ENCODE results near the gene SEC24D.

SEC24D gene

GRCh38 chr4:118849867-118850487 lies 14.1 kb upstream of the SEC24D start:
- Mint-ChIP-seq H3K9me3 (no peaks in the 10 kb centered on the region), H3K4me1 (peaks cover 36% of the 10 kb centered on the region), H3K27ac (peak overlapping the region; percentile 90), H3K27me3 (peaks cover 3% of the 10 kb centered on the region), H3K36me3 (peaks cover 6% of the 10 kb centered on the region), H3K4me3 (peak overlapping the region; percentile 91)

- Mint-ChIP-seq H3K9me3 (no peaks in the 10 kb centered on the region), H3K27me3 (peaks cover 3% of the 10 kb centered on the region), H3K4me1 (peaks cover 33% of the 10 kb centered on the region), H3K27ac (no peak overlapping the region), H3K36me3 (peaks cover 6% of the 10 kb centered on the region), H3K4me3 (no peak overlapping the region)
Measured at GRCh38 chr4:118848901-118849300, 13.0 kb upstream of the SEC24D start.

- Mint-ChIP-seq H3K27me3 (peaks cover 3% of the 10 kb centered on the region), H3K4me3 (no peak overlapping the region), H3K9me3 (no peaks in the 10 kb centered on the region), H3K36me3 (peaks cover 6% of the 10 kb centered on the region), H3K27ac (no peak overlapping the region), H3K4me1 (peaks cover 26% of the 10 kb centered on the region)
Measured at GRCh38 chr4:118848242-118848641, 12.3 kb upstream of the SEC24D start.

DNA sequence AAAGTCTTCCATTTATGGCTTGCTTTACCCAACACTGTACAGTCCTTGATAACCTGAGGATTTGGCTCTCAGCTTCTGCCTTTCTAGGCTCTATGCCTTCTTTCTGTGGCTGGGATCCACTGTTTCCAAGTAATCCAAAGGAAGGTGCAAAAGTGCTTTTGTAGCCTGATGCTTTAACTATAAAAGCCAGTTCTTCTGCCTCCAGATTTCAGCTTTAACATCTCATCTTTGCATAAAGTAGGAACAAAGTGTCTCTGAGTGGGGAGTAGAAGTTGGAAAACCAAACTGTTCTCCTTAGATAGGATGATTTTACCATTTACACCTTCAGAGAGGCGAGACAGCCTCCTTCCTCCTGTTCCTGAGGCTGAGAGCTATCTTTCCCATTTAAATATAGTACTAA lies 11.1 kb upstream of the SEC24D start:
- no peak overlapping the region for H3K27ac Mint-ChIP-seq
- H3K27me3 Mint-ChIP-seq, result peaks cover 3% of the 10 kb centered on the region
- H3K9me3 Mint-ChIP-seq, result no peaks in the 10 kb centered on the region
- peaks cover 25% of the 10 kb centered on the region for H3K4me1 Mint-ChIP-seq
- H3K36me3 Mint-ChIP-seq, result peaks cover under 1% of the 10 kb centered on the region
- H3K4me3 Mint-ChIP-seq, result no peak overlapping the region

GRCh38 chr4:118845552-118846050 lies 9.7 kb upstream of the SEC24D start:
- Mint-ChIP-seq H3K27me3 (peaks cover 3% of the 10 kb centered on the region), H3K27ac (no peak overlapping the region), H3K36me3 (no peaks in the 10 kb centered on the region), H3K4me3 (no peak overlapping the region), H3K9me3 (no peaks in the 10 kb centered on the region), H3K4me1 (peaks cover 20% of the 10 kb centered on the region)

GRCh38 chr4:118843237-118843636 lies 7.3 kb upstream of the SEC24D start:
- Mint-ChIP-seq H3K27me3 (peaks cover 3% of the 10 kb centered on the region), H3K4me3 (no peak overlapping the region), H3K36me3 (no peaks in the 10 kb centered on the region), H3K27ac (no peak overlapping the region), H3K9me3 (no peaks in the 10 kb centered on the region), H3K4me1 (peaks cover 11% of the 10 kb centered on the region)

- no peaks in the 10 kb centered on the region for H3K36me3 Mint-ChIP-seq
- H3K4me1 Mint-ChIP-seq, result peaks cover 11% of the 10 kb centered on the region
- no peak overlapping the region for H3K4me3 Mint-ChIP-seq
- no peaks in the 10 kb centered on the region for H3K27me3 Mint-ChIP-seq
- H3K27ac Mint-ChIP-seq, result no peak overlapping the region
- no peaks in the 10 kb centered on the region for H3K9me3 Mint-ChIP-seq
Measured at GRCh38 chr4:118842055-118842454, 6.1 kb upstream of the SEC24D start.

DNA sequence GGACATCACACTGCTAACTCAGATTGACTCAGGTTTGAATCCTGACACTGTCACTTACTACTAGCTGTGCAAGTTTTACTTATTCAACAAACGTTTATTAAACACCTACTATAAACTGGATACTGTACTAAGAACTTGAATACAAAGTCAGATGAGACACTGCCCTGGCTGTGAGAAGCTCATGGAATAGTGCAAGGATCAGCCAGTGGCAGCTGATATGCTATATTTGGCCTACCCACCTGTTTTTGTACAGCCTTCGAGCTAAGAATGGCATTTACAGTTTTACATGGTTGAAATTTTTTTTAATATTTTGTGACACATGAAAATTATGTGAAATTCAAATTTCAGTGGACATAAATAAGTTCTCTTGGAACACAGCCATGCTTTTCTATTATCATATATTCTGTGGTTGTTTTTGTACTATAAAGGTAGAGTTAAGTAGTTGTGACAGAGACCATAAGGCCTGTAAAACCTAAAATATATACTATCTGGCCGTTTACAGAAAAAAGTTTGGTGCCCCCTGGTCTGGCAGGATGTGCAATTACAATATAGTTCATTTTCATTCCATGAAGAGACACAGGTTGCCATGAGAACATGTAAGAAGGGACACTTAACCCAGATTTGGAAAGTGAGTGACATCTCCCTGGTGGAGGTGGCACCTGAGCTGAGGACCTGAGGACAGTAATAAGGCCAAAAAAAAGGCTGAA lies 3.4 kb upstream of the SEC24D start:
- H3K9me3 Mint-ChIP-seq, result no peaks in the 10 kb centered on the region
- H3K4me1 Mint-ChIP-seq, result peaks cover 22% of the 10 kb centered on the region
- H3K27ac Mint-ChIP-seq, result no peak overlapping the region
- no peaks in the 10 kb centered on the region for H3K27me3 Mint-ChIP-seq
- no peaks in the 10 kb centered on the region for H3K36me3 Mint-ChIP-seq
- no peak overlapping the region for H3K4me3 Mint-ChIP-seq

DNA sequence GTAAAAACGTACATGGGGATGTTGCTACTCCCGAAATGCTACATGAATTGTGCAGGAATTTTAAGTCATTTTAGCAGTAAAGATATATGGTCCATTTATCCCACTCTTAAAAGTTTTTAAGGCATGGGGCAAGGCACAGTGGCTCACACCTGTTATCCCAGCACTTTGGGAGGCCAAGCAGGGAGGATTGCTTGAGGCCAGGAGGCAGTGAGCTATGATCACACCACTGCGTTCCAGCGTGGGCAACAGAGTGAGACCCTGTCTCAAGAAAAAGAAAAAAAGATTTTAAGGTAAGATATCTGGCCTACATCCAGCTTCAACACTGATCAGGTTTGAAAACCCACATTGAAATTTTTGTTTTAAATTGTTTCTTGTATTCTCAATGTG lies 1.2 kb upstream of the SEC24D start:
- H3K27ac Mint-ChIP-seq, result no peak overlapping the region
- H3K27me3 Mint-ChIP-seq, result no peaks in the 10 kb centered on the region
- H3K9me3 Mint-ChIP-seq, result no peaks in the 10 kb centered on the region
- peaks cover 4% of the 10 kb centered on the region for H3K36me3 Mint-ChIP-seq
- peaks cover 24% of the 10 kb centered on the region for H3K4me1 Mint-ChIP-seq
- peak overlapping the region; percentile 99 for H3K4me3 Mint-ChIP-seq

- peak overlapping the region; percentile 100 for H3K27ac Mint-ChIP-seq
- H3K4me3 Mint-ChIP-seq, result peak overlapping the region; percentile 99
- no peaks in the 10 kb centered on the region for H3K9me3 Mint-ChIP-seq
- peaks cover 20% of the 10 kb centered on the region for H3K4me1 Mint-ChIP-seq
- no peaks in the 10 kb centered on the region for H3K27me3 Mint-ChIP-seq
- peaks cover 8% of the 10 kb centered on the region for H3K36me3 Mint-ChIP-seq
Measured at GRCh38 chr4:118836301-118837120, 585 bp upstream of the SEC24D start.

- peak overlapping the region; percentile 99 for H3K4me3 Mint-ChIP-seq
- peaks cover 11% of the 10 kb centered on the region for H3K36me3 Mint-ChIP-seq
- H3K27ac Mint-ChIP-seq, result peak overlapping the region; percentile 82
- no peaks in the 10 kb centered on the region for H3K27me3 Mint-ChIP-seq
- no peaks in the 10 kb centered on the region for H3K9me3 Mint-ChIP-seq
- peaks cover 24% of the 10 kb centered on the region for H3K4me1 Mint-ChIP-seq
Measured at GRCh38 chr4:118834960-118835569, 861 bp downstream of the SEC24D start.

GRCh38 chr4:118834070-118834469 lies 1.9 kb downstream of the SEC24D start:
- Mint-ChIP-seq H3K4me1 (peaks cover 25% of the 10 kb centered on the region), H3K27ac (no peak overlapping the region), H3K4me3 (peak overlapping the region; percentile 34), H3K9me3 (no peaks in the 10 kb centered on the region), H3K36me3 (peaks cover 13% of the 10 kb centered on the region), H3K27me3 (no peaks in the 10 kb centered on the region)

DNA sequence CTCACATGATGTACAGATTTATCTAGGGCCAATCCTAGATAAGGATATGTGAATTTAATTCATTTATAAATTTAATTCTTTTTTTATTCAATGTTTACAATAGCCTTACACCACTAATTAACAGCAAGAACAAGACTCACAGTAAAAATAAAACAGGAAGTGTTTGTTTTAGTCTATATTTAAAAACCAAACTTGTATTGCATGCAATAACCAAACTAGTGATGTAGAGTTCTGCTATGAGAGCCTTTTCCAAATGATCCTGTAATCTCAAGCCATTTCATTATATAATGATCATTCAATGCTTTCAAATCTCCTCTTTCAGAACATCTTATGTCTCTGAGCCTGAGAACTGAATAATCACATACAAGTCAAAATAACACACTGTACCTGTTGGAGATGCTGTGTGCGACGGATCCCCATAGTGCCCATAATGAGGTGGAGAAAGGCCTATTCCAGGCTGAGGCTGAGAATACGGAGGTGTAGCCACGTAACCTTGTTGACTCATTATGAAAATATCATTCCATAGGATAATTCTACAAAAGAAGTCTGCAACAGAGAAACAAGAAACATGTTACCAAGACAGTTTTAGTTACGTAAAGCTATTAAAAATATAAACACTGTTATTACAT lies 2.6 kb downstream of the SEC24D start:
- Mint-ChIP-seq H3K36me3 (peaks cover 17% of the 10 kb centered on the region), H3K27ac (no peak overlapping the region), H3K4me1 (peaks cover 29% of the 10 kb centered on the region), H3K9me3 (no peaks in the 10 kb centered on the region), H3K4me3 (no peak overlapping the region), H3K27me3 (no peaks in the 10 kb centered on the region)

DNA sequence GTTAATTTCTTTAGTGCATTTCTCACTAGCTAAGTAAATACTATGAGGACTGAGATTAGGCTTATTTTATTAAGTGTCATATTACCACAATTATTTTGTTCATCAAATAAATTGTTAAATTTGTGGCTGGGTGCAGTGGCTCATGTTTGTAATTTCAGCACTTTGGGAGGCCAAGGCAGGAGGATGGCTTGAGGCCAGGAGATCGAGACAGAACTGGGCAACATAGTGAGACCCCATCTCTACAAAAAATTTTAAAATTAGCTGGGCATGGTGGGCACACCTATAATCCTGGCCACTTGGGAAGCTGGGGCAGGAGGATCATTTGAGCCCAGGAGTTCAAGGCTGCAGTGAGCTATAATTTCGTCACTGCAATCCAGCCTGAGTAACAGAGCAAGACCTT lies 6.8 kb downstream of the SEC24D start:
- no peaks in the 10 kb centered on the region for H3K27me3 Mint-ChIP-seq
- H3K4me3 Mint-ChIP-seq, result no peak overlapping the region
- H3K9me3 Mint-ChIP-seq, result no peaks in the 10 kb centered on the region
- H3K4me1 Mint-ChIP-seq, result peaks cover 42% of the 10 kb centered on the region
- H3K36me3 Mint-ChIP-seq, result peaks cover 28% of the 10 kb centered on the region
- H3K27ac Mint-ChIP-seq, result no peak overlapping the region

Measured in activated naive CD4-positive, alpha-beta T cell treated with anti-CD3 and anti-CD28 coated beads, Interleukin-2, amount 50 U/mL, for 24 hours (primary cell).